ENCODE measurements around the gene TXLNG.
"Not testable (repeated sequence)": the region's sequence is repeated elsewhere in the genome, so short reads cannot be mapped to it uniquely, and the experiment has no call there.

The TXLNG gene

GRCh38 chrX:16839219-16839851, 53.1 kb downstream of the TXLNG start:
- no peak for DNase-seq

GRCh38 chrX:16839852-16840460, 53.7 kb downstream of the TXLNG start:
- no peak for DNase-seq

DNA sequence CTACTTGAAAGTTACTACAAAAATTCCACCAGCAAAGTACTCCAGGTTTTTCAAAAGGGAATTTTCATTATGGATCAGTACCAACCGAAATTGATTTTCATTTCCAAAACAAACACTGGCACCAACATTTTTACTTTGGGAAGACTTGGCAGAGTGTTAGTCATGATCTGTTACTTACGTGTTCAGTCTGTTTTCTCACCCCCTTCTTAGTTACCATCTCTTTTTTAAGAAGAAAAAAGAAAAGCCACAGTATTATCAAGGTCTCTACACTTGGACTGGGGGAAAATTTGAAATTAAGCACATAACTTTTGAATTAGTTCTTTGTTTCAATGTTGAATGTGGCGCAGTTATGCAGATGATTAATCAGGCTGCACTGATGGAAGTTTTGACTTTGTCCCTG, 56.4 kb downstream of the TXLNG start:
- DNase-seq, result no peak

- DNase-seq, result no peak
Observed at GRCh38 chrX:16843208-16843909, 57.1 kb downstream of the TXLNG start.

- no peak for DNase-seq
Observed at GRCh38 chrX:16845686-16846085, 59.4 kb downstream of the TXLNG start.

GRCh38 chrX:16848541-16848940, 62.3 kb downstream of the TXLNG start:
- no peak for DNase-seq

- DNase-seq, result no peak
Observed at GRCh38 chrX:16851421-16851820, 65.2 kb downstream of the TXLNG start.

- DNase-seq, result no peak
Observed at GRCh38 chrX:16851827-16852226, 65.6 kb downstream of the TXLNG start.

GRCh38 chrX:16852617-16853179, 66.4 kb downstream of the TXLNG start:
- no peak for DNase-seq

DNA sequence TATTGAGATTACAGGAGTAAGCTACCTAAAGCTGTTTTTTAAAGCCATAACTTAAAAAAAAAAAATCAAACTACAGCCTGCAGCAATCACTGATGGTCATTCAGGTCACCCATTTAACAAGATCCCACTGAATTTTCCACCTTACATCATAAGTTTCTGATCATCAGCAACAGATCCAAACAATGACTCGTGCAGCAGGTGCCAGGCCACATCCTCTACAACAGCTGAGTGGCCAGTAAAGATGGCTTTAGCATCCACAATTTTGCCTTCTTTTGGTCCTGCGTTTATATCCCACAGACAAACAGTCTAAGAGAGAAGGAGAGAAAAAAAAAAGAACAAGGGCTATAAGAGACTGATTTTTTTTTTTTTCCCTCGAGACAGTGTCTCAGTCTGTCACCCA, 67.3 kb downstream of the TXLNG start:
- DNase-seq, result no peak

- DNase-seq, result no peak
Observed at GRCh38 chrX:16855363-16856075, 69.3 kb downstream of the TXLNG start.

- not testable (repeated sequence) for DNase-seq
Observed at GRCh38 chrX:16856076-16856404, 69.8 kb downstream of the TXLNG start.

GRCh38 chrX:16856744-16857143, 70.5 kb downstream of the TXLNG start:
- no peak for DNase-seq

DNA sequence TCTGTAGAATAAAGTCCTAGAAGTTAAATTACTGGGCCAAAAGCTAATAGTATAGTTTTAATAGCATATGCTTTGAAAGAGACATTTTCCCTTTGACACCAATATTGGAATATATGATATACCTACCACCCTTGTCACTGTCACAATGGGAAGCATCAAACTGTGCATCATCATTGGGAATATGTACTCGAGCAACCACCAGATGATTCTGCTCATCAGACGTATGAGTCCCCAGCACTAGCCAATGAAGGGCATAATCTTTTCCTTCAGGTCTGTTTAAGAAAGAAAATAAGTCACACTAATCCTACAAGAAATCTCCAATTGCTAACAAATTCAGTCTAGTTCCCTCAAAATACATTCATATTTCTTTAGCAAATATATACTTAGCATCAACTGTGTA, 76.6 kb downstream of the TXLNG start:
- DNase-seq, result no peak

DNA sequence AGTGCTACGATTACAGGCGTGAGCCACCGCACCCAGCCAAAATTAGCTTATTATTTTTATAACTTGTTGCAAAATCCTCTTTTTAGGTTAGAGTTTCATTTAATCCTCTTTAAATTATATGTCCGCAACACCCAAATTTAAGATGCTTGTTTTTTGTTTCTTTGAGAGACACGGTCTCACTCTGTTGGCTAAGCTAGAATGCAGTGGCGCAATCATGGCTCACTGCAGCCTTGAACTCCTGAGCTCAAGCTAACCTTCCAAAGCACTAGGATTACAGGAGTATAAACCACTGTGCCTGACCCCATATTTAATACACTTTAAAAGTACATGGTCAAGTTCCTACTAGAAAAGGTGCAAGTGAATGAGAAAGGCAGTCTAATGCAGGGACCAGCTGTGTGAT, 81.7 kb downstream of the TXLNG start:
- DNase-seq, result no peak

GRCh38 chrX:16868920-16869319, 82.7 kb downstream of the TXLNG start:
- no peak for DNase-seq

GRCh38 chrX:16869393-16870094, 83.3 kb downstream of the TXLNG start:
- DNase-seq, result peak; percentile 34 to 74 (median 44)

DNA sequence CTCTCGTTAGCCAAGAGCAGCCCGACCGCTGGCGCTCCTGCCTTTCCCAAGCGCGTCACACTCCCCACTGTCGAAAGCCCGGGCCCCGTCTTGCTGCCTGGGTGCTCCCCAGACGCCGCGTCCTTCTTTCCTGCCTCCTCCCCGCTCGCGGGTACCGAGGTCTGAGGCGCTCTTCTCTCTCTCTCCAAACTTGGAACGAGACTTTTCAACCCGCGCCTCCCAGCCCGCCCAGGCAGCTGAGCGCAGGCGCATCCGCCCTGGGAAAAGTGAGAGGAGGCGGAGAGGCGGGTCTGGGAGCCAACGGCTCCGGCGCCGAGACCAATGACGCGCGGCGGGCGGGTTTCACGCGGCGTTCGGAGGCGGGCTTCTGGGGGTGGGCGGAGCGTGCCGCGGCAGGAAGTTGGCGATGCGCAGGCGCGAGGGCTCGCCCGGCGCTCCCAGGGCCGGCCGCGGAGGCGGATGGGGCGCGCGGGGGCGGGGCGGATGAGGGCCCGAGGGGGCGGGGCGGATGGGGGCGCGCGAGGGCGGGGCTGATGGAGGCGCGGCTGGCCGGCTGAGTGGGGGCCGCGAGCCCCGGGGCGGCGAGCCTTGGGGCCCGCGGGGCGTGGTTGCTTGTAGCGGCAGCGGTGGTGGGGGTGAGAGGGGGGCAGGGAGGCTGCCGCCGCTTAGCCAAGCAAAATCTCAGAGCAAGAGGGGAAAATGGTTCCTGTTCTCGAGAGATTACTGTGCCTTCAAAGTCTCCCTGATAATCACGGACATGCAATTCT, 84.0 kb downstream of the TXLNG start, which contains the start of gene RBBP7:
Gene RBBP7, minus strand, starts transcription at position 268 of the 767 bp plus-strand sequence. CDS start 309 bp downstream, outside the sequence.
- DNase-seq, result peak; percentile 86 to 97 (median 92)

DNA sequence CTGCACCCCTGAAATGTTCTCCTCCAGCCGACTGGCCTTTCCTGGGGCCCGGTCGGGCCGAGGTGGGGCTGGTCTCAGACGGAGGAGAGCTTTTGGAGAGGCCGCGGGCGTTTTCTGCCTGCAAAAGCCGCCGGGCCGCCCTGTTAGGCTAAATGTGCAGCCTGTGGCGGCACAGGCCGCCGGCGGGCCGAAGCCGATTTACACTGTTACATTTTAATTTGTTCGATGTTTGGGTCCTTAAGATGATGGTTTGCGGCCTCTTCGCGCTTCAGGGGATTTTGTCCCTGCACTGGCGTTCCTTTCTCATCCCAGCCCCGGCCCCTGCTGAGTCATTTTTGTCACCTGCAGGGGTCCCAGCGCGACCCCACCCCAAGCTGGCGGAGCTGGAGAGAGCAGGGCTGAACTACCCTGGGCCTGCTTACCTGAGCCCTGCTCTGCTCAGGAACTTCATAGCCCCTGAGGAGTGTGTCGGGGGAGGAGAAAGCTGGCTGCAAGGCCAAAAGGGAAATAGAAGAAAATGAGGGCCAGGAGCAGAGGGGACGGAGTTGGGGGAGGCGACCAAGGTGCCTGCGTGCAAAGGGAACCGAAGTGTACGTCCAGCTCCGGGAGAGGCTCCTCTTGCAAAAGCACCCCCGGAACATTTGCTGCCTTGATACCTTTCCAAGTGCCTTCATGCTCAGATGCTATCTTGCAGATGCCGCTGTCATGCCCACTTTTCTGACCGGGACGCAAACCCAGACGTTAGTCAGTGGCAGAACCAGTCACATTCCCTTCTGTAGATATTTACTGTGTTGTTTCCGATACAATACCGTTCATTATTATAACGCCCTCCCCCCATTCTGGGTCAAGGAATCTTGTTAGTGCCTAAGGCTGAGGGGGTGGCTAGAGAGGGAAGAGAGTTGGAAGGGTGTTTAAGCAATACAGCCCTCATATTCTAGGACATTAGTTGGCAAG, 84.9 kb downstream of the TXLNG start:
- DNase-seq, result peak in 3 of 6 experiments; percentile 23 to 53 (median 35)

- DNase-seq, result no peak
Observed at GRCh38 chrX:16873106-16873505, 86.8 kb downstream of the TXLNG start.

All from stimulated activated naive CD4-positive, alpha-beta T cell (primary cell).